Liver (tissue), 9 donors: Measurements from ENCODE around the gene ITGA2. TPM values are rescaled to one million over a fixed set of nuclear protein-coding genes. Genes with fewer than 3 reads are reported as not detected.

Experiments
- DNase-seq: peaks from one replicate; pipeline ENCODE4 v3.0.0-alpha.2; 2017; ENCODE audit warnings: low spot score
- H3K27ac ChIP-seq, 2 donors: one replicate each; pipeline ENCODE4 v1.7.0; 2013; ENCODE audit warnings: inconsistent platforms in 2 of 2, low read length in 2 of 2, control low read depth in 1 of 2, low read depth in 1 of 2, mild to moderate bottlenecking in 1 of 2
- H3K27me3 ChIP-seq, 4 donors: one replicate each; pipeline versions ENCODE4 v1.6.1 to v1.7.0; 2013; ENCODE audit warnings: low read length in 3 of 4, inconsistent platforms in 1 of 4, mild to moderate bottlenecking in 1 of 4, moderate library complexity in 1 of 4; ENCODE audit not compliant: control insufficient read depth in 4 of 4, insufficient read depth in 4 of 4
- H3K36me3 ChIP-seq, 4 donors: one replicate each; pipeline versions ENCODE4 v1.6.1 to v1.7.0; 2013; ENCODE audit warnings: low read length in 3 of 4, mild to moderate bottlenecking in 3 of 4, low read depth in 1 of 4, moderate library complexity in 1 of 4; ENCODE audit not compliant: control insufficient read depth in 4 of 4, insufficient read depth in 3 of 4
- H3K4me1 ChIP-seq, 4 donors: one replicate each; pipeline versions ENCODE4 v1.6.1 to v1.7.0; 2013; ENCODE audit warnings: low read length in 3 of 4, mild to moderate bottlenecking in 3 of 4, moderate library complexity in 1 of 4; ENCODE audit not compliant: control insufficient read depth in 4 of 4, insufficient read depth in 4 of 4
- H3K4me3 ChIP-seq, 3 donors: one replicate each; pipeline versions ENCODE4 v1.6.1 to v1.7.0; 2013; ENCODE audit warnings: low read length in 3 of 3, control low read depth in 1 of 3, low read depth in 1 of 3, mild to moderate bottlenecking in 1 of 3
- H3K9ac ChIP-seq, 2 donors: one replicate each; pipeline ENCODE4 v1.7.0; 2013; ENCODE audit warnings: low read length in 2 of 2, mild to moderate bottlenecking in 2 of 2, moderate library complexity in 2 of 2, control low read depth in 1 of 2, low read depth in 1 of 2
- H3K9me3 ChIP-seq, 4 donors: one replicate each; pipeline versions ENCODE4 v1.6.1 to v1.7.0; 2013; ENCODE audit warnings: low read length in 3 of 4; ENCODE audit not compliant: control insufficient read depth in 4 of 4
- EGR1 ChIP-seq, 2 donors: IDR thresholded peaks; 2 replicates each; pipeline ENCODE4 v1.6.1; 2016 to 2018; ENCODE audit warnings: antibody characterized with exemption in 2 of 2, low read depth in 2 of 2
- FOXA1 ChIP-seq: IDR thresholded peaks from 2 replicates; pipeline ENCODE4 v1.6.1; 2016; ENCODE audit warnings: antibody characterized with exemption
- FOXA2 ChIP-seq: IDR thresholded peaks from 2 replicates; pipeline ENCODE4 v1.6.1; 2016; ENCODE audit warnings: antibody characterized with exemption
- GABPA ChIP-seq, 2 donors: IDR thresholded peaks in 1 of 2; conservative IDR thresholded peaks in 1 of 2; 2 replicates each; pipeline ENCODE4 v1.6.1; 2016; ENCODE audit warnings: antibody characterized with exemption in 2 of 2, mild to moderate bottlenecking in 1 of 2, moderate library complexity in 1 of 2
- HNF4G ChIP-seq: IDR thresholded peaks from 2 replicates; pipeline ENCODE4 v1.6.1; 2016; ENCODE audit warnings: antibody characterized with exemption
- JUND ChIP-seq, 2 donors: IDR thresholded peaks; 2 replicates each; pipeline ENCODE4 v1.6.1; 2016; ENCODE audit warnings: antibody characterized with exemption in 2 of 2
- NR2F2 ChIP-seq: IDR thresholded peaks from 2 replicates; pipeline ENCODE4 v1.6.1; 2016; ENCODE audit warnings: antibody characterized with exemption
- RAD21 ChIP-seq, 2 donors: IDR thresholded peaks; 2 replicates each; pipeline ENCODE4 v1.6.1; 2016; ENCODE audit warnings: antibody characterized with exemption in 2 of 2, mild to moderate bottlenecking in 2 of 2
- RXRA ChIP-seq, 2 donors: IDR thresholded peaks; 2 replicates each; pipeline ENCODE4 v1.6.1; 2017 to 2018; ENCODE audit warnings: antibody characterized with exemption in 2 of 2, mild to moderate bottlenecking in 1 of 2
- TAF1 ChIP-seq: conservative IDR thresholded peaks from 2 replicates; pipeline ENCODE4 v1.6.1; 2016; ENCODE audit warnings: antibody characterized with exemption, mild to moderate bottlenecking
- YY1 ChIP-seq: IDR thresholded peaks from 2 replicates; pipeline ENCODE4 v1.6.1; 2016; ENCODE audit warnings: antibody characterized with exemption, mild to moderate bottlenecking
- WGBS: extraction: QIAGEN DNeasy Blood & Tissue Kit; methylation state at CpG from one replicate; pipeline ENCODE4 v1.1.7; 2013; 5-methylcytosine and 5-hydroxymethylcytosine counted together
- polyA plus RNA-seq, 2 donors: library from polyadenylated mRNA; stranded (reverse) in 1 of 2; unstranded in 1 of 2; fragments of 200-250 nt in 1 of 2; fragments of >200 nt in 1 of 2; fragmentation: Nextera tagmentation in 1 of 2; extraction: Ambion mirVana in 1 of 2; gene quantifications; one replicate each; pipeline versions ENCODE4 v1.2.1 to v1.2.3, GENCODE V29; 2013 to 2015
- total RNA-seq, 2 donors: library from RNA; depleted of rRNA; stranded (reverse); fragments of >200 nt; gene quantifications; one replicate each; pipeline ENCODE4 v1.2.3, GENCODE V29; 2014
- TF ChIP-seq, protein P1 (sequence below): IDR thresholded peaks from 2 replicates; pipeline ENCODE4 v1.6.1; 2016; ENCODE audit warnings: antibody characterized with exemption, mild to moderate bottlenecking
- TF ChIP-seq, protein P2 (sequence below): IDR thresholded peaks from 2 replicates; pipeline ENCODE4 v1.6.1; 2016; ENCODE audit warnings: antibody characterized with exemption
- TF ChIP-seq, protein P3 (sequence below): fragments of 150-350 bp; IDR thresholded peaks from 2 replicates; pipeline ENCODE4 v1.5.1; 2017; ENCODE audit warnings: improper control_type of control experiment, low read depth, low read length; ENCODE audit not compliant: missing input control
- TF ChIP-seq, protein P4 (sequence below): IDR thresholded peaks from 2 replicates; pipeline ENCODE4 v1.6.1; 2016; ENCODE audit warnings: antibody characterized with exemption
- TF ChIP-seq, protein P5 (sequence below): IDR thresholded peaks from 2 replicates; pipeline ENCODE4 v1.6.1; 2016; ENCODE audit warnings: antibody characterized with exemption
- donor health status: healthy.
- donor health status: healthy.
- donor health status: healthy.
- donor health status: healthy.
- donor health status: healthy.

Gene ITGA2
- total and polyA plus RNA-seq, 4 donors: 0.12 to 0.61 (median 0.33) TPM

DNA sequence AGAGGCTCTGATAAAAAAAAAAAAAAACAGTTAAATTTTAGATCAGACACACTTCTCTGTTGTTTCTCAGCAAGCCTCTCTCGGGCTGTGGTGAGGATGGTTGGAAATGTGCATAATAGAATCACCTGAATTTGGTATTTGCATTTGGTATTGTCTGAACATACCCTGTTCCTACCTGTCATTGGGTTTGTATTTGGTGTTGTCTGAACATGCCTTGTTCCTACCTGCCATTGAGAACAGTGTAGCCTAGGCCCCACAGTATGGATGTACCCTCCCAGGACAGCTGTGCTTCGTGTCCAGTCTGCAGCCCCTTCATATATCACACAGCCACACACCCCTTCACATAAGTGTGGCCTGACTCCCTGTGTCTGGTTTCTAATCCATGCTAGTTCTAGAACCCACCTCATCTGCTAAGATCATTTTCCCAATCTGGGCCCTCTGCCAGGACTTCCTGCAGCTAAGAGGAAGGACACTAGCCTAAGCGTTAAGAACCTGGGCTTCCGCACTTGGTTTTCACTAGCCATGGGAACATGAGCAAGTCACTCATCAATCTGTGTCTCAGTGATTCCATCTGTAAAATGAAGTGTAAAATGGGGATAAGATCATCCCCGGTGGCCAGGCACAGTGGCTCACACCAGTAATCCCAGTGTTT, 49.2 kb downstream of the ITGA2 start:
- 62% methylated on average over 5 of the region's 5 CpGs for WGBS
- Histone ChIP-seq H3K36me3 (no peaks in the 10 kb centered on the region), H3K4me1 (no peaks in the 10 kb centered on the region), H3K4me3 (no peak overlapping the region), H3K27ac (no peak overlapping the region), H3K27me3 (no peaks in the 10 kb centered on the region), H3K9ac (no peak overlapping the region), H3K9me3 (no peaks in the 10 kb centered on the region)
- DNase-seq: no peak
- TF ChIP-seq, protein P1, sequence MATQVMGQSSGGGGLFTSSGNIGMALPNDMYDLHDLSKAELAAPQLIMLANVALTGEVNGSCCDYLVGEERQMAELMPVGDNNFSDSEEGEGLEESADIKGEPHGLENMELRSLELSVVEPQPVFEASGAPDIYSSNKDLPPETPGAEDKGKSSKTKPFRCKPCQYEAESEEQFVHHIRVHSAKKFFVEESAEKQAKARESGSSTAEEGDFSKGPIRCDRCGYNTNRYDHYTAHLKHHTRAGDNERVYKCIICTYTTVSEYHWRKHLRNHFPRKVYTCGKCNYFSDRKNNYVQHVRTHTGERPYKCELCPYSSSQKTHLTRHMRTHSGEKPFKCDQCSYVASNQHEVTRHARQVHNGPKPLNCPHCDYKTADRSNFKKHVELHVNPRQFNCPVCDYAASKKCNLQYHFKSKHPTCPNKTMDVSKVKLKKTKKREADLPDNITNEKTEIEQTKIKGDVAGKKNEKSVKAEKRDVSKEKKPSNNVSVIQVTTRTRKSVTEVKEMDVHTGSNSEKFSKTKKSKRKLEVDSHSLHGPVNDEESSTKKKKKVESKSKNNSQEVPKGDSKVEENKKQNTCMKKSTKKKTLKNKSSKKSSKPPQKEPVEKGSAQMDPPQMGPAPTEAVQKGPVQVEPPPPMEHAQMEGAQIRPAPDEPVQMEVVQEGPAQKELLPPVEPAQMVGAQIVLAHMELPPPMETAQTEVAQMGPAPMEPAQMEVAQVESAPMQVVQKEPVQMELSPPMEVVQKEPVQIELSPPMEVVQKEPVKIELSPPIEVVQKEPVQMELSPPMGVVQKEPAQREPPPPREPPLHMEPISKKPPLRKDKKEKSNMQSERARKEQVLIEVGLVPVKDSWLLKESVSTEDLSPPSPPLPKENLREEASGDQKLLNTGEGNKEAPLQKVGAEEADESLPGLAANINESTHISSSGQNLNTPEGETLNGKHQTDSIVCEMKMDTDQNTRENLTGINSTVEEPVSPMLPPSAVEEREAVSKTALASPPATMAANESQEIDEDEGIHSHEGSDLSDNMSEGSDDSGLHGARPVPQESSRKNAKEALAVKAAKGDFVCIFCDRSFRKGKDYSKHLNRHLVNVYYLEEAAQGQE: no peak
- TF ChIP-seq, protein P2, sequence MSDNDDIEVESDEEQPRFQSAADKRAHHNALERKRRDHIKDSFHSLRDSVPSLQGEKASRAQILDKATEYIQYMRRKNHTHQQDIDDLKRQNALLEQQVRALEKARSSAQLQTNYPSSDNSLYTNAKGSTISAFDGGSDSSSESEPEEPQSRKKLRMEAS: no peak
- TF ChIP-seq, protein P3, sequence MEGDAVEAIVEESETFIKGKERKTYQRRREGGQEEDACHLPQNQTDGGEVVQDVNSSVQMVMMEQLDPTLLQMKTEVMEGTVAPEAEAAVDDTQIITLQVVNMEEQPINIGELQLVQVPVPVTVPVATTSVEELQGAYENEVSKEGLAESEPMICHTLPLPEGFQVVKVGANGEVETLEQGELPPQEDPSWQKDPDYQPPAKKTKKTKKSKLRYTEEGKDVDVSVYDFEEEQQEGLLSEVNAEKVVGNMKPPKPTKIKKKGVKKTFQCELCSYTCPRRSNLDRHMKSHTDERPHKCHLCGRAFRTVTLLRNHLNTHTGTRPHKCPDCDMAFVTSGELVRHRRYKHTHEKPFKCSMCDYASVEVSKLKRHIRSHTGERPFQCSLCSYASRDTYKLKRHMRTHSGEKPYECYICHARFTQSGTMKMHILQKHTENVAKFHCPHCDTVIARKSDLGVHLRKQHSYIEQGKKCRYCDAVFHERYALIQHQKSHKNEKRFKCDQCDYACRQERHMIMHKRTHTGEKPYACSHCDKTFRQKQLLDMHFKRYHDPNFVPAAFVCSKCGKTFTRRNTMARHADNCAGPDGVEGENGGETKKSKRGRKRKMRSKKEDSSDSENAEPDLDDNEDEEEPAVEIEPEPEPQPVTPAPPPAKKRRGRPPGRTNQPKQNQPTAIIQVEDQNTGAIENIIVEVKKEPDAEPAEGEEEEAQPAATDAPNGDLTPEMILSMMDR: no peak
- TF ChIP-seq GABPA (IDR thresholded peaks at IDR 0.05 in 1 of 2, conservative IDR thresholded peaks at IDR 0.05 in 1 of 2): no peak
- TF ChIP-seq FOXA2: no peak
- TF ChIP-seq RXRA (IDR thresholded peaks at IDR 0.05): no peak
- no peak for TF ChIP-seq NR2F2
- no peak for TF ChIP-seq JUND (IDR thresholded peaks at IDR 0.05)
- no peak for TF ChIP-seq YY1
- TF ChIP-seq, protein P4, sequence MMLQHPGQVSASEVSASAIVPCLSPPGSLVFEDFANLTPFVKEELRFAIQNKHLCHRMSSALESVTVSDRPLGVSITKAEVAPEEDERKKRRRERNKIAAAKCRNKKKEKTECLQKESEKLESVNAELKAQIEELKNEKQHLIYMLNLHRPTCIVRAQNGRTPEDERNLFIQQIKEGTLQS: no peak
- TF ChIP-seq, protein P5, sequence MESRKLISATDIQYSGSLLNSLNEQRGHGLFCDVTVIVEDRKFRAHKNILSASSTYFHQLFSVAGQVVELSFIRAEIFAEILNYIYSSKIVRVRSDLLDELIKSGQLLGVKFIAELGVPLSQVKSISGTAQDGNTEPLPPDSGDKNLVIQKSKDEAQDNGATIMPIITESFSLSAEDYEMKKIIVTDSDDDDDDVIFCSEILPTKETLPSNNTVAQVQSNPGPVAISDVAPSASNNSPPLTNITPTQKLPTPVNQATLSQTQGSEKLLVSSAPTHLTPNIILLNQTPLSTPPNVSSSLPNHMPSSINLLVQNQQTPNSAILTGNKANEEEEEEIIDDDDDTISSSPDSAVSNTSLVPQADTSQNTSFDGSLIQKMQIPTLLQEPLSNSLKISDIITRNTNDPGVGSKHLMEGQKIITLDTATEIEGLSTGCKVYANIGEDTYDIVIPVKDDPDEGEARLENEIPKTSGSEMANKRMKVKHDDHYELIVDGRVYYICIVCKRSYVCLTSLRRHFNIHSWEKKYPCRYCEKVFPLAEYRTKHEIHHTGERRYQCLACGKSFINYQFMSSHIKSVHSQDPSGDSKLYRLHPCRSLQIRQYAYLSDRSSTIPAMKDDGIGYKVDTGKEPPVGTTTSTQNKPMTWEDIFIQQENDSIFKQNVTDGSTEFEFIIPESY: no peak
- TF ChIP-seq RAD21 (IDR thresholded peaks at IDR 0.05): no peak
- TF ChIP-seq HNF4G: no peak
- no peak for TF ChIP-seq FOXA1

DNA sequence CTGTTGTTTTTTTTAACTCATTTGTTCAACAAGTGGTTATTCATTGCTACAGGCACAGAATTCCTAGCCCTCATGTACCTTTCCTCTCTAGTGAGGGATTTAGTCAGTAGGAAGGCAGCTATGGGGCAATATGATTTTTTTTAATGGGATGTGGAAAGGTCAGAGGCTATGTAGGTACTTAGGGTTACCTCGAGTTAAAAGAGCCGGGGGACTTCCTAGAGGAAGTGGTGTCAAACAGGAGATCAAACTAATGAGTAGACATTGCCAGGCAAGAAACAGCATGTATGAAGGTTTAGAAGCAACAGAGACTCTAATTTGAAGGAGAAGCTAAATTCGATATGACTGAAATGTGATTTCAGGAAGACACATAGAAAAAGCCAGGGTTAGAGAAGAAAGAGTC, 50.7 kb downstream of the ITGA2 start:
- Histone ChIP-seq H3K36me3 (no peaks in the 10 kb centered on the region), H3K9me3 (no peaks in the 10 kb centered on the region), H3K4me1 (no peaks in the 10 kb centered on the region), H3K9ac (no peak overlapping the region), H3K27me3 (no peaks in the 10 kb centered on the region), H3K27ac (no peak overlapping the region), H3K4me3 (no peak overlapping the region)
- no peak for TF ChIP-seq GABPA (IDR thresholded peaks at IDR 0.05 in 1 of 2, conservative IDR thresholded peaks at IDR 0.05 in 1 of 2)
- TF ChIP-seq TAF1: no peak
- TF ChIP-seq RAD21 (IDR thresholded peaks at IDR 0.05): no peak
- TF ChIP-seq, protein P4: no peak
- TF ChIP-seq, protein P5: no peak
- TF ChIP-seq EGR1 (IDR thresholded peaks at IDR 0.05; ENCODE audit: low read depth in 2 of 2): no peak
- WGBS: 82% methylated on average over 3 of the region's 3 CpGs
- no peak for DNase-seq
